Measurements from ENCODE around the gene SNRPD3. TPM values are rescaled to one million over a fixed set of nuclear protein-coding genes. Genes with fewer than 3 reads are reported as not detected.
A peak's percentile ranks its signal among the peaks of the same experiment; 100 is the strongest.

The SNRPD3 gene
- polyA plus RNA-seq, 1 donor = 145 TPM

- Histone ChIP-seq H3K4me1 (ENCODE audit: control insufficient read depth, insufficient read depth, low read length) (peaks cover 54% of the 10 kb centered on the region), H3K27ac (ENCODE audit: low read length) (peak overlapping the region; percentile 87), H3K36me3 (ENCODE audit: control insufficient read depth, insufficient read depth, low read length) (no peaks in the 10 kb centered on the region), H3K4me3 (ENCODE audit: low read length) (no peak overlapping the region), H3K9me3 (ENCODE audit: control insufficient read depth, low read depth, low read length) (no peaks in the 10 kb centered on the region), H3K27me3 (ENCODE audit: control insufficient read depth, insufficient read depth, low read length) (no peaks in the 10 kb centered on the region)
- DNase-seq = no peak
- no CpG with 5 or more reads among the region's 8 CpGs for WGBS (ENCODE audit: insufficient coverage, low lambda C conversion rate)
Observed at GRCh38 chr22:24515027-24515338, 40.8 kb upstream of the SNRPD3 start.

- no peaks in the 10 kb centered on the region for H3K9me3 ChIP-seq (ENCODE audit: control insufficient read depth, low read depth, low read length)
- H3K4me3 ChIP-seq (ENCODE audit: low read length) = no peak overlapping the region
- H3K27me3 ChIP-seq (ENCODE audit: control insufficient read depth, insufficient read depth, low read length) = no peaks in the 10 kb centered on the region
- peaks cover 40% of the 10 kb centered on the region for H3K4me1 ChIP-seq (ENCODE audit: control insufficient read depth, insufficient read depth, low read length)
- DNase-seq = peak in 1 of 2 donors; percentile 52
- no peaks in the 10 kb centered on the region for H3K36me3 ChIP-seq (ENCODE audit: control insufficient read depth, insufficient read depth, low read length)
- peak overlapping the region; percentile 24 for H3K27ac ChIP-seq (ENCODE audit: low read length)
- WGBS (ENCODE audit: insufficient coverage, low lambda C conversion rate) = no CpG with 5 or more reads among the region's 3 CpGs
Observed at GRCh38 chr22:24516301-24516737, 39.5 kb upstream of the SNRPD3 start.

- no peaks in the 10 kb centered on the region for H3K27me3 ChIP-seq (ENCODE audit: control insufficient read depth, insufficient read depth, low read length)
- DNase-seq = no peak
- no peaks in the 10 kb centered on the region for H3K9me3 ChIP-seq (ENCODE audit: control insufficient read depth, low read depth, low read length)
- H3K4me1 ChIP-seq (ENCODE audit: control insufficient read depth, insufficient read depth, low read length) = peaks cover 39% of the 10 kb centered on the region
- H3K36me3 ChIP-seq (ENCODE audit: control insufficient read depth, insufficient read depth, low read length) = no peaks in the 10 kb centered on the region
- no peak overlapping the region for H3K4me3 ChIP-seq (ENCODE audit: low read length)
- no peak overlapping the region for H3K27ac ChIP-seq (ENCODE audit: low read length)
- no CpG with 5 or more reads among the region's 2 CpGs for WGBS (ENCODE audit: insufficient coverage, low lambda C conversion rate)
Observed at GRCh38 chr22:24517446-24517845, 38.4 kb upstream of the SNRPD3 start.

- no peak for DNase-seq
- Histone ChIP-seq H3K9me3 (ENCODE audit: control insufficient read depth, low read depth, low read length) (no peaks in the 10 kb centered on the region), H3K4me1 (ENCODE audit: control insufficient read depth, insufficient read depth, low read length) (peaks cover 35% of the 10 kb centered on the region), H3K36me3 (ENCODE audit: control insufficient read depth, insufficient read depth, low read length) (no peaks in the 10 kb centered on the region), H3K27me3 (ENCODE audit: control insufficient read depth, insufficient read depth, low read length) (no peaks in the 10 kb centered on the region), H3K4me3 (ENCODE audit: low read length) (no peak overlapping the region), H3K27ac (ENCODE audit: low read length) (no peak overlapping the region)
- WGBS (ENCODE audit: insufficient coverage, low lambda C conversion rate) = 83% methylated on average over 1 of the region's 3 CpGs
Observed at GRCh38 chr22:24518228-24518627, 37.6 kb upstream of the SNRPD3 start.

GRCh38 chr22:24518771-24519485 lies 36.9 kb upstream of the SNRPD3 start:
- Histone ChIP-seq H3K27ac (ENCODE audit: low read length) (no peak overlapping the region), H3K36me3 (ENCODE audit: control insufficient read depth, insufficient read depth, low read length) (no peaks in the 10 kb centered on the region), H3K4me3 (ENCODE audit: low read length) (no peak overlapping the region), H3K9me3 (ENCODE audit: control insufficient read depth, low read depth, low read length) (no peaks in the 10 kb centered on the region), H3K4me1 (ENCODE audit: control insufficient read depth, insufficient read depth, low read length) (peaks cover 29% of the 10 kb centered on the region), H3K27me3 (ENCODE audit: control insufficient read depth, insufficient read depth, low read length) (no peaks in the 10 kb centered on the region)
- 86% methylated on average over 1 of the region's 9 CpGs for WGBS (ENCODE audit: insufficient coverage, low lambda C conversion rate)
- no peak for DNase-seq

- peaks cover 23% of the 10 kb centered on the region for H3K4me1 ChIP-seq (ENCODE audit: control insufficient read depth, insufficient read depth, low read length)
- no peak overlapping the region for H3K4me3 ChIP-seq (ENCODE audit: low read length)
- no peaks in the 10 kb centered on the region for H3K27me3 ChIP-seq (ENCODE audit: control insufficient read depth, insufficient read depth, low read length)
- H3K9me3 ChIP-seq (ENCODE audit: control insufficient read depth, low read depth, low read length) = no peaks in the 10 kb centered on the region
- no CpG with 5 or more reads among the region's 5 CpGs for WGBS (ENCODE audit: insufficient coverage, low lambda C conversion rate)
- no peaks in the 10 kb centered on the region for H3K36me3 ChIP-seq (ENCODE audit: control insufficient read depth, insufficient read depth, low read length)
- no peak overlapping the region for H3K27ac ChIP-seq (ENCODE audit: low read length)
- no peak for DNase-seq
Observed at GRCh38 chr22:24519496-24519895, 36.3 kb upstream of the SNRPD3 start.

GRCh38 chr22:24521791-24522245 lies 34.0 kb upstream of the SNRPD3 start:
- H3K4me1 ChIP-seq (ENCODE audit: control insufficient read depth, insufficient read depth, low read length) = peaks cover 14% of the 10 kb centered on the region
- WGBS (ENCODE audit: insufficient coverage, low lambda C conversion rate) = no CpG with 5 or more reads among the region's 8 CpGs
- peak; percentile 80 to 87 for DNase-seq

GRCh38 chr22:24523873-24524272 lies 31.9 kb upstream of the SNRPD3 start:
- no peaks in the 10 kb centered on the region for H3K27me3 ChIP-seq (ENCODE audit: control insufficient read depth, insufficient read depth, low read length)
- no peaks in the 10 kb centered on the region for H3K36me3 ChIP-seq (ENCODE audit: control insufficient read depth, insufficient read depth, low read length)
- H3K9me3 ChIP-seq (ENCODE audit: control insufficient read depth, low read depth, low read length) = no peaks in the 10 kb centered on the region
- peaks cover 5% of the 10 kb centered on the region for H3K4me1 ChIP-seq (ENCODE audit: control insufficient read depth, insufficient read depth, low read length)
- no peak for DNase-seq
- no peak overlapping the region for H3K27ac ChIP-seq (ENCODE audit: low read length)
- no CpG with 5 or more reads among the region's 2 CpGs for WGBS (ENCODE audit: insufficient coverage, low lambda C conversion rate)
- H3K4me3 ChIP-seq (ENCODE audit: low read length) = no peak overlapping the region

More at GRCh38 chr22:24521791-24522245, 34.0 kb upstream of the SNRPD3 start:
- Histone ChIP-seq H3K4me3 (ENCODE audit: low read length) (no peak overlapping the region), H3K36me3 (ENCODE audit: control insufficient read depth, insufficient read depth, low read length) (no peaks in the 10 kb centered on the region), H3K27ac (ENCODE audit: low read length) (no peak overlapping the region), H3K9me3 (ENCODE audit: control insufficient read depth, low read depth, low read length) (no peaks in the 10 kb centered on the region), H3K27me3 (ENCODE audit: control insufficient read depth, insufficient read depth, low read length) (no peaks in the 10 kb centered on the region)

GRCh38 chr22:24525416-24526037 lies 30.3 kb upstream of the SNRPD3 start:
- Histone ChIP-seq H3K9me3 (ENCODE audit: control insufficient read depth, low read depth, low read length) (no peaks in the 10 kb centered on the region), H3K4me1 (ENCODE audit: control insufficient read depth, insufficient read depth, low read length) (peaks cover 5% of the 10 kb centered on the region), H3K4me3 (ENCODE audit: low read length) (no peak overlapping the region), H3K36me3 (ENCODE audit: control insufficient read depth, insufficient read depth, low read length) (no peaks in the 10 kb centered on the region), H3K27me3 (ENCODE audit: control insufficient read depth, insufficient read depth, low read length) (no peaks in the 10 kb centered on the region), H3K27ac (ENCODE audit: low read length) (no peak overlapping the region)
- WGBS (ENCODE audit: insufficient coverage, low lambda C conversion rate) = no CpG with 5 or more reads among the region's 12 CpGs
- peak; percentile 65 to 75 for DNase-seq

GRCh38 chr22:24526191-24526590 lies 29.6 kb upstream of the SNRPD3 start:
- Histone ChIP-seq H3K27me3 (ENCODE audit: control insufficient read depth, insufficient read depth, low read length) (no peaks in the 10 kb centered on the region), H3K4me3 (ENCODE audit: low read length) (no peak overlapping the region), H3K27ac (ENCODE audit: low read length) (no peak overlapping the region), H3K4me1 (ENCODE audit: control insufficient read depth, insufficient read depth, low read length) (peaks cover 8% of the 10 kb centered on the region), H3K36me3 (ENCODE audit: control insufficient read depth, insufficient read depth, low read length) (no peaks in the 10 kb centered on the region), H3K9me3 (ENCODE audit: control insufficient read depth, low read depth, low read length) (no peaks in the 10 kb centered on the region)
- no peak for DNase-seq
- no CpG with 5 or more reads among the region's 2 CpGs for WGBS (ENCODE audit: insufficient coverage, low lambda C conversion rate)

- no peak overlapping the region for H3K4me3 ChIP-seq (ENCODE audit: low read length)
- 89% methylated on average over 1 of the region's 2 CpGs for WGBS (ENCODE audit: insufficient coverage, low lambda C conversion rate)
- no peaks in the 10 kb centered on the region for H3K9me3 ChIP-seq (ENCODE audit: control insufficient read depth, low read depth, low read length)
- no peak overlapping the region for H3K27ac ChIP-seq (ENCODE audit: low read length)
- no peaks in the 10 kb centered on the region for H3K27me3 ChIP-seq (ENCODE audit: control insufficient read depth, insufficient read depth, low read length)
- H3K36me3 ChIP-seq (ENCODE audit: control insufficient read depth, insufficient read depth, low read length) = no peaks in the 10 kb centered on the region
- peaks cover 21% of the 10 kb centered on the region for H3K4me1 ChIP-seq (ENCODE audit: control insufficient read depth, insufficient read depth, low read length)
- DNase-seq = no peak
Observed at GRCh38 chr22:24529898-24530297, 25.9 kb upstream of the SNRPD3 start.

Data from large intestine (tissue), 3 donors.